ENCODE data around the gene EXOC4.

- TF ChIP-seq CTCF (IDR thresholded peaks at IDR 0.05; ENCODE audit: extremely low read depth in 1 of 2, insufficient read depth in 1 of 2, low read depth in 1 of 2, low read length in 2 of 2): no peak
- no peak for TF ChIP-seq EZH2 (IDR thresholded peaks at IDR 0.05; ENCODE audit: borderline replicate concordance, low read depth, low read length, severe bottlenecking)
- no peak for TF ChIP-seq POLR2A (IDR thresholded peaks at IDR 0.05; ENCODE audit: low read depth, low read length)
- no peak for TF ChIP-seq MYC (IDR thresholded peaks at IDR 0.05; ENCODE audit: low read depth, low read length)
- no peak for TF ChIP-seq POLR2AphosphoS5 (IDR thresholded peaks at IDR 0.05; ENCODE audit: insufficient read depth, low read depth, low read length)
- no peak for TF ChIP-seq MAX (IDR thresholded peaks at IDR 0.05; ENCODE audit: insufficient read depth, insufficient read length)
- no peak for TF ChIP-seq JUN (IDR thresholded peaks at IDR 0.05; ENCODE audit: borderline replicate concordance, insufficient read depth, insufficient read length, low read depth)
- no peak for TF ChIP-seq GATA2 (IDR thresholded peaks at IDR 0.05; ENCODE audit: insufficient read depth, insufficient read length, low read depth, low read length)
These were observed 86.9 kb downstream of the EXOC4 start for GRCh38 chr7:133339772-133340171.
